Measurements from ENCODE around the gene CDH4. TPM values are rescaled to one million over a fixed set of nuclear protein-coding genes. Genes with fewer than 3 reads are reported as not detected.

CDH4 gene
- total RNA-seq, 2 donors from 2014 or later: not detected

GRCh38 chr20:61805365-61805764 lies 553.3 kb downstream of the CDH4 start:
- Histone ChIP-seq H3K27me3 (replicated peaks; ENCODE audit: insufficient read depth) (no peaks in the 10 kb centered on the region), H3K36me3 (no peaks in the 10 kb centered on the region), H3K4me1 (ENCODE audit: control insufficient read depth in 1 of 2, low read depth in 2 of 2) (peaks cover 0 to 12% of the 10 kb centered on the region in 2 donors), H3K4me3 (no peak overlapping the region), H3K27ac (no peak overlapping the region), H3K9me3 (no peaks in the 10 kb centered on the region)
- no peak for TF ChIP-seq CTCF (IDR thresholded peaks at IDR 0.05)
- ATAC-seq (ENCODE audit: insufficient number of reproducible peaks, low FRiP score, low read depth) (no peak), DNase-seq (ENCODE audit: low spot score) (no peak)

DNA sequence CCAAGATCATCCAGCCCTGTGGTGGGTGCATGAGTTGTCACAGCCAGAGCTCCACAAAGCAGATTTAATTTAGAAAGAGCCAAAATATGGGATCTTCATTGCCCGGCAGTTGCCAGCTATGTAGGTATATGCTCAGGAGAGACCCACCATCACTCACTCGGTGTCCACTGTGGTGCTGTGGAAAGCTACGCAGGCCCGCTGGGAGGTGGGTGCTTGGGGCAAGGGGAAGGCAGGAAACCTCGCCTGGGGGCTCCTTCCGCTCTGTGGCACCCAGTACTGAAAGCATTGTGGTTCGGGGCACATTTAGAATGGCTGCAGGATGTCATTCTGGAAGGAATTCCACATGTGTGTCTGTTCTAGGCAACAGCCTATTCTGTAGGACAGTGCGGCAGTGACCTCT lies 553.7 kb downstream of the CDH4 start:
- Histone ChIP-seq H3K9me3 (no peaks in the 10 kb centered on the region), H3K27me3 (replicated peaks; ENCODE audit: insufficient read depth) (no peaks in the 10 kb centered on the region), H3K4me1 (ENCODE audit: control insufficient read depth in 1 of 2, low read depth in 2 of 2) (peaks cover 0 to 12% of the 10 kb centered on the region in 2 donors), H3K4me3 (no peak overlapping the region), H3K27ac (no peak overlapping the region), H3K36me3 (no peaks in the 10 kb centered on the region)
- ATAC-seq (ENCODE audit: insufficient number of reproducible peaks, low FRiP score, low read depth): no peak
- DNase-seq (ENCODE audit: low spot score): no peak
- TF ChIP-seq CTCF (IDR thresholded peaks at IDR 0.05): no peak

GRCh38 chr20:61806314-61806713 lies 554.3 kb downstream of the CDH4 start:
- H3K4me3 ChIP-seq: no peak overlapping the region
- H3K4me1 ChIP-seq (ENCODE audit: control insufficient read depth in 1 of 2, low read depth in 2 of 2): peaks cover 0 to 12% of the 10 kb centered on the region in 2 donors
- no peak for ATAC-seq (ENCODE audit: insufficient number of reproducible peaks, low FRiP score, low read depth)
- H3K27ac ChIP-seq: no peak overlapping the region
- DNase-seq (ENCODE audit: low spot score): no peak
- H3K27me3 ChIP-seq (replicated peaks; ENCODE audit: insufficient read depth): no peaks in the 10 kb centered on the region
- no peaks in the 10 kb centered on the region for H3K36me3 ChIP-seq
- H3K9me3 ChIP-seq: no peaks in the 10 kb centered on the region
- no peak for TF ChIP-seq CTCF (IDR thresholded peaks at IDR 0.05)

DNA sequence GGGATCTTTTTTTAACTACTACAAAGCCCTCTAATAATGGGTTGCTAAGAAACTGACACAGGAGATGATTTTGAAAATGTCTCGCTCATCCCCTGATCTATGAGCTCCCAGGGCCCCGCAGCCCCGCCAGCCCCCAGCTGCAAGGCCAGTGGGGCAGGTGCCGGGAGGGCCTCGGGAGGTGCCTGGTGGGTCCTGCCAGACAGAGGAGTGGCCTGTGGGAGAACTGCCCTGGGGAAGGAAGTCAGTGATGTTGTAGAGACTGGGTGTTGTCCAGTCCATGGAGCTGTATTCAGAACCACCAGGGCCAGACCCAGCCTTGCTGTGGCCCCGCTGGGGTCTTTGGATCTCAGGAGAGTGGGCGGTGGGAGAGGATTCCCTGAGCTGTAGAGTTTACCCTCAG lies 554.9 kb downstream of the CDH4 start:
- no peak overlapping the region for H3K27ac ChIP-seq
- no peak overlapping the region for H3K4me3 ChIP-seq
- no peaks in the 10 kb centered on the region for H3K36me3 ChIP-seq
- H3K9me3 ChIP-seq: no peaks in the 10 kb centered on the region
- no peaks in the 10 kb centered on the region for H3K27me3 ChIP-seq (replicated peaks; ENCODE audit: insufficient read depth)
- TF ChIP-seq CTCF (IDR thresholded peaks at IDR 0.05): no peak
- ATAC-seq (ENCODE audit: insufficient number of reproducible peaks, low FRiP score, low read depth): no peak
- no peak for DNase-seq (ENCODE audit: low spot score)
- peaks cover 0 to 12% of the 10 kb centered on the region in 2 donors for H3K4me1 ChIP-seq (ENCODE audit: control insufficient read depth in 1 of 2, low read depth in 2 of 2)

DNA sequence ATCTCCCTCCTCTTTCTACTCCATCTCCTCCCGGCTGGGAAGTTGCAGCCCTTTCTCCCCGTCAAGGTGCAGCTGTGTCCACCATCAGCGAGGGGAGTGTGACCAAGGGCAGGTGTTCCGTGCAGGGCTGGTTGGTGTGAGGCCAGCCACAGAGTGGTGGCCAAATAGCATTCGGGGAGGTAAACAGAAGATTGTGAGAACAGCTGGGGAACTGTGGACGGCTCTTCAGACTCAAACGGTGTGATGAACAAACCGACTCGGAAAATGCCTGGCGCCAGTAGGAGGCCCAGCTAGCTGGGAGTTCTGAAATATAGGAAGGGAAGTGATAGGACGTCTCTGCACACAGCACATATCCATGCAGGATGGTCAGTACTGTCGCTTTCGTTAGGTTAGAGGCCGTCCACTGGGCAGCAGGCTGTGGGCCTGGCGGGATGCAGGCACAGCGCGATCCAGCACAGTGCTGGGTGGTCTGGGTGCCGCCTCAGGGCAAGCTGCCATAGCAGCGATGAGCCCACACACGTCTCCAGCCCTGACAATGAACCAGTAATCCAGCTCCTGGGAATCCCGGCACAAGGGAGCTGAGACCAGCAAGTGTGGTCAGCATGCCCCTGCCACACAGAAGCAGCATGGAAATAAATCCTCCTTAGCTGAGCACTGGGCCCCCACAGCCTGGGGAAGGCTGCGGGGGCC lies 555.6 kb downstream of the CDH4 start:
- peaks cover 0 to 12% of the 10 kb centered on the region in 2 donors for H3K4me1 ChIP-seq (ENCODE audit: control insufficient read depth in 1 of 2, low read depth in 2 of 2)
- no peak for TF ChIP-seq CTCF (IDR thresholded peaks at IDR 0.05)
- DNase-seq (ENCODE audit: low spot score) (no peak), ATAC-seq (ENCODE audit: insufficient number of reproducible peaks, low FRiP score, low read depth) (no peak)
- no peak overlapping the region for H3K4me3 ChIP-seq
- no peak overlapping the region for H3K27ac ChIP-seq
- no peaks in the 10 kb centered on the region for H3K27me3 ChIP-seq (replicated peaks; ENCODE audit: insufficient read depth)
- H3K9me3 ChIP-seq: no peaks in the 10 kb centered on the region
- H3K36me3 ChIP-seq: no peaks in the 10 kb centered on the region
